Heart left ventricle (tissue), 13 donors: ENCODE data around the gene SLC6A7.

Experiments used
- CTCF ChIP-seq, 12 donors: fragments of 200-600 bp; sonication (generic) in 4 of 12; IDR thresholded peaks; one replicate each; pipeline versions ENCODE4 v1.5.0 to v1.8.0; 2018 to 2022; ENCODE audit warnings: antibody characterized with exemption in 12 of 12, mild to moderate bottlenecking in 5 of 12
- POLR2A ChIP-seq, 2 donors: fragments of 450-650 bp; IDR thresholded peaks; one replicate each; pipeline ENCODE4 v1.6.1; 2017; ENCODE audit warnings: antibody characterized with exemption in 2 of 2, mild to moderate bottlenecking in 2 of 2, moderate library complexity in 2 of 2
- donor health status: ischemic (EF 13 %, LVEDD 7.1; RV severe dilation, severe dysfunction).
- donor health status: DM: no; HTN: yes; CAD: no.
- donor health status: DM: no; HTN: no; CAD: no.
- donor health status: ischemic (EF 25% LVEDD 6.9; RV normal size, moderate dysfunction).
- donor health status: ischemic (EF 25% LVEDD 5.7; RV mildly dilated, moderate dysfunction).
- donor health status: ischemic (EF 35%, LVEDD 5.7; RV mildly dilated, moderate dysfunction).
- donor health status: nonischemic (EF 11% LVEDD 7.7; RV severe dilation, severe dysfunction).
- donor health status: DM: yes; HTN: yes; CAD: no.
- donor health status: PGD.
- donor health status: ischemic (EF 29% LVEDD 5.4; RV normal size, mild dysfunction).
- donor health status: nonischemic (EF 23%, LVEDD 6.1; RV moderate dilation, normal function).

- TF ChIP-seq POLR2A (IDR thresholded peaks at IDR 0.05) (no peak), CTCF (IDR thresholded peaks at IDR 0.05) (no peak)
These were observed 30.8 kb upstream of the SLC6A7 start for GRCh38 chr5:150159031-150159430.
